Stimulated activated naive CD8-positive, alpha-beta T cell treated with anti-CD3 and anti-CD28 coated beads, Interleukin-15, amount 100 ng/mL, for 72 hours (primary cell): ENCODE data around the gene CCDC122.

Experiments used
- ATAC-seq: fragments of 150-1000 bp; cut with Tn5 transposase; 2 replicates; pipeline ENCODE4 v1.10.0; 2021; ENCODE audit warnings: mild to moderate bottlenecking, moderate library complexity
- DNase-seq, 2 donors: peaks; one replicate each; pipeline ENCODE4 v3.0.0; 2021 to 2022
- H3K27ac Mint-ChIP-seq, 2 donors: one replicate each; pipeline ENCODE4 v1.8.0; 2022; ENCODE audit warnings: mild to moderate bottlenecking in 2 of 2, mixed read lengths in 2 of 2, moderate library complexity in 2 of 2
- H3K27me3 Mint-ChIP-seq: one replicate; pipeline ENCODE4 v1.8.0; 2022; ENCODE audit warnings: mixed read lengths
- H3K4me1 Mint-ChIP-seq: one replicate; pipeline ENCODE4 v1.8.0; 2022; ENCODE audit warnings: mild to moderate bottlenecking, mixed read lengths
- H3K4me3 Mint-ChIP-seq, 2 donors: one replicate each; pipeline ENCODE4 v1.8.0; 2022; ENCODE audit warnings: mild to moderate bottlenecking in 2 of 2, mixed read lengths in 2 of 2, moderate library complexity in 1 of 2
- H3K9me3 Mint-ChIP-seq, 2 donors: one replicate each; pipeline ENCODE4 v1.8.0; 2022; ENCODE audit warnings: mixed read lengths in 2 of 2

Gene CCDC122

DNA sequence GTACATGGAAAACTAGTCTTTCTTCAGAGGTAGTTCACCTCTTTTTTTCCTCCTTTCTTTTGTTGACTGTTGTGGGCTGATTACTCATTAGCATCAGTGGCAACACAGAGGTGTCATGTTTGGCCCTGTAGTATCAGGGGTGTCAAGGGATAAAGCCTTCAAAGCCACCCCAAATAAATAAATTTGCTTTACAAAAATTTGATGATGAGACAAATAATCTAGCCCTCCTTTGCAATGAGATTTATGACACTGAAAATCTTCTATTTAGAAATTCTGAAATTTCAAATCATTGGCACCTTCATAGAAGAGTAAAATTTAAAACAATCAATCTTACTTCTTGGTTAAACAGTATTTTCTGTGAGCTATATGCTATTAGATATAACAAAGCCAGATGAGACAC, 2.0 kb upstream of the CCDC122 start:
- ATAC-seq: no peak
- Mint-ChIP-seq H3K4me3 (no peak overlapping the region), H3K9me3 (no peaks in the 10 kb centered on the region), H3K27me3 (peaks cover 8% of the 10 kb centered on the region), H3K4me1 (peaks cover 26% of the 10 kb centered on the region), H3K27ac (peak overlapping the region in 1 of 2 donors; percentile 6)
- DNase-seq: no peak

GRCh38 chr13:43880926-43881325, 1.4 kb upstream of the CCDC122 start:
- H3K4me3 Mint-ChIP-seq: no peak overlapping the region

GRCh38 chr13:43880214-43880855, 795 bp upstream of the CCDC122 start:
- peaks cover 26% of the 10 kb centered on the region for H3K4me1 Mint-ChIP-seq
- peak overlapping the region; percentile 95 to 99 for H3K27ac Mint-ChIP-seq
- H3K4me3 Mint-ChIP-seq: peak overlapping the region; percentile 91 to 96
- peaks cover 8% of the 10 kb centered on the region for H3K27me3 Mint-ChIP-seq
- no peaks in the 10 kb centered on the region for H3K9me3 Mint-ChIP-seq
- ATAC-seq (no peak), DNase-seq (no peak)

More at GRCh38 chr13:43880926-43881325, 1.4 kb upstream of the CCDC122 start:
- no peak for DNase-seq
- Mint-ChIP-seq H3K4me1 (peaks cover 26% of the 10 kb centered on the region), H3K27ac (no peak overlapping the region), H3K9me3 (no peaks in the 10 kb centered on the region), H3K27me3 (peaks cover 8% of the 10 kb centered on the region)
- no peak for ATAC-seq

DNA sequence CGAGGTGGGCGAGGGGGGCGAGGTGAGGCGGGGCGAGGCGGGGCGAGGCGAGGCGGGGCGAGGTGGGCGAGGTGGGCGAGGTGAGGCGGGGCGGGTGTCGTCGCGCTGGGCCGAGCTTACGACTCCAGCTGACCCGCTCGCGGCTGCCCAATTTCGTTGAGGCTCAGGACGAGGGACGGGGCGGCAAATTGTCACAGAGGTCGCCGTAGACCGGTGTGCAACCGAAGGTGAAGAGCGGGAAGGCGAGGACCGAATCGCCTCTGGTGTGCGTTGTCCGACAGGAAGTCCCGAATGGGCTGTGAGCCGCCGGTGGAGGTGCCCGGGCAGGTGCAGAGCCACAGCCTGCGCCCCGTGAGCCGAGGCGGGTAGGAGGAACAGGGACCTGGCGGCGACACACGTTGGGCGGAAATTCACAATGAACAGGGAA, 228 bp upstream of the CCDC122 start, which contains the start of gene LACC1:
Gene LACC1, plus strand, starts transcription at position 150 of the 427 bp plus-strand sequence. CDS start 1,082 bp downstream, outside the sequence.
- Mint-ChIP-seq H3K27me3 (peaks cover 8% of the 10 kb centered on the region), H3K4me1 (peaks cover 26% of the 10 kb centered on the region), H3K9me3 (no peaks in the 10 kb centered on the region), H3K27ac (peak within 1 kb of the TSS; percentile 95 to 99), H3K4me3 (peak within 1 kb of the TSS; percentile 91 to 96)
- ATAC-seq (peak; percentile 66), DNase-seq (peak in 1 of 2 donors; percentile 51)

DNA sequence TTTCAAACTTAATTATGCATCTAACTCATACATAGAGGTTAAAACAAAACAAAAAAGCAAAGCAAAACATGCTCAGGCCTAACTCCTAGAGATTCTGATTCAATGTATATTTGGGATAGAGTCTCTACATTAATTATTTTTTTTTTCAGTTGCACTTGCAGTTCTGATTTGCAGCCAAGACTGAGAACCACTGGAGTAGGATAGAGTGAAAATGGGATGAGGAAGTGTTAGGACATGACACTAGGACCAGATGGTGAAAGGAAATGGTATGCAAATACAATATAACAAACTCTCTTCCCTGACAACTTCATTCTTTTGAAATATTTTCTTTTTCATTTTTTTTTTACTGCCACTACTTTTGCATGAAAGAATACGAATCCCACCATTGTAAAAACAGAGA, 1.8 kb downstream of the CCDC122 start:
- H3K4me3 Mint-ChIP-seq: peak overlapping the region in 1 of 2 donors; percentile 31
- H3K27me3 Mint-ChIP-seq: peaks cover 8% of the 10 kb centered on the region
- ATAC-seq: no peak

GRCh38 chr13:43877326-43877725, 2.2 kb downstream of the CCDC122 start:
- DNase-seq (no peak), ATAC-seq (no peak)
- Mint-ChIP-seq H3K4me1 (peaks cover 26% of the 10 kb centered on the region), H3K9me3 (no peaks in the 10 kb centered on the region), H3K27ac (no peak overlapping the region), H3K27me3 (peaks cover 8% of the 10 kb centered on the region), H3K4me3 (no peak overlapping the region)

More for the DNA sequence above, 1.8 kb downstream of the CCDC122 start:
- peaks cover 26% of the 10 kb centered on the region for H3K4me1 Mint-ChIP-seq
- H3K9me3 Mint-ChIP-seq: no peaks in the 10 kb centered on the region
- no peak for DNase-seq
- no peak overlapping the region for H3K27ac Mint-ChIP-seq

DNA sequence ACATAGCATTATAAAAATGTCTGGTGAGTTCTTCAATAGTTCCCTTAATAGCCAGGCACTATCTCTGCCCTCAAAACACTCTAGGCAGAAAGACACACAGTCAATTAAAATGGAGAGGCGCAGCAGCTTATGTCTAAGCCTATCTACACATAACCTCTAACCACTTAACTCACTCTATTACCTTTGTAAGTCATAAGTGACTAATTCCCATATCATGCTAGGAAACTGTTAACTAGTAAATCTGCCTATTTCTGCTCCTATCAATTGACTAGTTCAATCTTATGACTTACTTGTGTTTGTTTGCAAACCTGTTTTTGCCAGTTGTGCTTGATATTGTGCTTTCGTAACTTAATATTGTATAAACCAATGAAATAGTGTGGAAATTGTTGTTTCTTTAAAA, 3.2 kb downstream of the CCDC122 start:
- ATAC-seq (no peak), DNase-seq (no peak)
- Mint-ChIP-seq H3K4me1 (peaks cover 26% of the 10 kb centered on the region), H3K9me3 (no peaks in the 10 kb centered on the region), H3K27ac (no peak overlapping the region), H3K27me3 (peaks cover 8% of the 10 kb centered on the region), H3K4me3 (no peak overlapping the region)

- no peak overlapping the region for H3K27ac Mint-ChIP-seq
- peaks cover 19% of the 10 kb centered on the region for H3K4me1 Mint-ChIP-seq
- DNase-seq: no peak
- no peaks in the 10 kb centered on the region for H3K9me3 Mint-ChIP-seq
- no peak for ATAC-seq
- H3K4me3 Mint-ChIP-seq: no peak overlapping the region
- H3K27me3 Mint-ChIP-seq: no peaks in the 10 kb centered on the region
Measured at GRCh38 chr13:43874504-43875092, 4.9 kb downstream of the CCDC122 start.

GRCh38 chr13:43872181-43872580, 7.4 kb downstream of the CCDC122 start:
- no peaks in the 10 kb centered on the region for H3K9me3 Mint-ChIP-seq
- DNase-seq (no peak), ATAC-seq (no peak)
- H3K4me3 Mint-ChIP-seq: no peak overlapping the region
- no peak overlapping the region for H3K27ac Mint-ChIP-seq
- no peaks in the 10 kb centered on the region for H3K27me3 Mint-ChIP-seq
- H3K4me1 Mint-ChIP-seq: peaks cover 2% of the 10 kb centered on the region

- no peak overlapping the region for H3K4me3 Mint-ChIP-seq
- DNase-seq (no peak), ATAC-seq (no peak)
- no peak overlapping the region for H3K27ac Mint-ChIP-seq
- no peaks in the 10 kb centered on the region for H3K4me1 Mint-ChIP-seq
- H3K27me3 Mint-ChIP-seq: no peaks in the 10 kb centered on the region
- no peaks in the 10 kb centered on the region for H3K9me3 Mint-ChIP-seq
Measured at GRCh38 chr13:43865892-43866291, 13.6 kb downstream of the CCDC122 start.

DNA sequence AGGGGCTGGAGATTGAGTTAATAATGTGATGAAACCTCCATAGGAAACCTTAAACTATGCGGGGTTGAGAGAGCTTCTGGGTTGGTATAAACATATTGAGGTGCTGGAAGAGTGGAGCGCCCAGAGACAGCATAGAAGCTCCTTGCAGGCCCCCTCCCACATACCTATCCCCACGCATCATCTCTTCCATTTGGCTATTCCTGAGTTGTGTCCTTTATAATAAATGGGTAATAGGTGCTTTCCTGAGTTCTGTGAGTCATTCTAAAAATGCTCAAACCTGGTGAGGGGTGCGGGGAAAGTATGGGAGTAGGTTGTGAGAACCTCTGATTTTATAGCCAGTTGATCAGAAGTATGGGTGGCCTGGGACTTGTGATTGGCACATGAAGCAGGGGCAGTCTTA, 14.6 kb downstream of the CCDC122 start:
- ATAC-seq: no peak
- Mint-ChIP-seq H3K4me3 (no peak overlapping the region), H3K27me3 (no peaks in the 10 kb centered on the region), H3K9me3 (no peaks in the 10 kb centered on the region), H3K4me1 (no peaks in the 10 kb centered on the region), H3K27ac (no peak overlapping the region)
- DNase-seq: no peak

DNA sequence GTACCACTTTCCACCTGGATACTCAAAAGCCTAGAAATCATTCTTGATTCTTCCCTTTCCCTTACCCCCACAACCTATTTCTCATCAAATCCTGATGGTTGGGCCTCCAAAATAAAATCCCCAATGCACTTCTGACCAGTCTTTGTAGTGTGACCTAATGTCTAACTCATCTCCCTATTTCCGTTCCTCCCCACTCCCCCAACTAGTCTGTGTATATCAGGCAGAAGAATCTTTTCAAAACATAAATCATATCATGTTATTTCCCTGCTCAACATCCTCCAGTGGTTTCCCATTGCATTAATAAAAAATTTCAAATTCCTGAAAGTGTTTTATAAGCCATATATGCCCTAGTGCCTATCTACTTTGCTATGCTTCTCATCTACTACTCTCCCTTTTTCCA, 17.7 kb downstream of the CCDC122 start:
- DNase-seq (no peak), ATAC-seq (no peak)
- Mint-ChIP-seq H3K27ac (no peak overlapping the region), H3K27me3 (no peaks in the 10 kb centered on the region), H3K9me3 (no peaks in the 10 kb centered on the region), H3K4me1 (no peaks in the 10 kb centered on the region), H3K4me3 (no peak overlapping the region)

DNA sequence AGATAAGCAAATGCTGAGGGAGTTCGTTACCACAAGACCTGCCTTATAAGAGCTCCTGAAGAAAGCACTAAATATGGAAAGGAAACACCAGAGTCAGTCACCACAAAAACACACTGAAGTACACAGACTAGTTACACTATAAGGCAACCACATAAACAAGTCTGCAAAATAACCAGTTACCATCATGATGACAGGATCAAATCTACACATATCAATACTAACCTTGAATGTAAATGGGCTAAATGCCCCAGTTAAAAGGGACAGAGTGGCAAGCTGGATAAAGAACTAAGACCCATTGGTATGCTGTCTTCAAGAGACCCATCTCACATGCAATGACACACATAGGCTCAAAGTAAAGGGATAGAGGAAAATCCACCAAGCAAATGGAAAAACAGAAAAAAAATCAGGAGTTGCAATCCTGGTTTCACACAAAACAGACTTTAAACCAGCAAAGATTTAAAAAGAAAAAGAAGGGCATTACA, 26.6 kb downstream of the CCDC122 start:
- Mint-ChIP-seq H3K9me3 (peaks cover 51 to 65% of the 10 kb centered on the region in 2 donors), H3K4me1 (no peaks in the 10 kb centered on the region), H3K27ac (no peak overlapping the region), H3K27me3 (no peaks in the 10 kb centered on the region), H3K4me3 (no peak overlapping the region)
- ATAC-seq (no peak), DNase-seq (no peak)

- no peaks in the 10 kb centered on the region for H3K27me3 Mint-ChIP-seq
- no peak overlapping the region for H3K4me3 Mint-ChIP-seq
- no peak overlapping the region for H3K27ac Mint-ChIP-seq
- H3K9me3 Mint-ChIP-seq: peaks cover 51 to 61% of the 10 kb centered on the region in 2 donors
- DNase-seq: no peak
- ATAC-seq: no peak
- no peaks in the 10 kb centered on the region for H3K4me1 Mint-ChIP-seq
Measured at GRCh38 chr13:43850873-43851272, 28.7 kb downstream of the CCDC122 start.

DNA sequence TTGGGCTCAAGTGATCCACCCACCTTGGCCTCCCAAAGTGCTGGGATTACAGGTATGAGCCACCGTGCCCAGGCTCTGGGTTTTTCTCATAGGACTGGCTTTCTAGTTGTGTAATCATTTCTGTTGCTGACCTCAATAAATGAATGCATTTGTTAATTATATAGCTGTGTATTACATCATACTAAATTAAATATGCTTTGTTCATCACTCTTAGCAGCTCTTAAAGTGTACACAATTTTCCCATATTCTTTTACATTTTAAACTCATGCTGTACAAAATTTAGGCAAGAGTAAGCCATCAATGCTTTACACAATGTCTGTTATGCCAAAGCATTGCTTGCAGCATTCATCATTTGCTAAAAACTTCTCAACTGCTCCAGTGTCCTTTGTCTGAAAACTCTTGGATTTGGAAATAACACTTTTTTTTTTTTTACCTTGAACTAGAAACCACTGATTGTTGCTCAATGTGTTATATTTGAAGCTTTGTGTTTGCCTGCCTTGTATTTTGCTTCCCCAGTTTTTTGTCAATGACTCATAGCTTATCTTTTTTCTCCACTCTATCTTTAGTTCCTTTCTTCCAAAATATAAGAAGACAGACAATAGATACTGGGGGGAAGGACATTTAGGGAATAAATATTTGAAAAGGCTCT, 31.4 kb downstream of the CCDC122 start:
- no peak overlapping the region for H3K4me3 Mint-ChIP-seq
- ATAC-seq: no peak
- H3K9me3 Mint-ChIP-seq: peaks cover 30 to 34% of the 10 kb centered on the region in 2 donors
- no peak overlapping the region for H3K27ac Mint-ChIP-seq
- H3K27me3 Mint-ChIP-seq: no peaks in the 10 kb centered on the region
- no peak for DNase-seq
- no peaks in the 10 kb centered on the region for H3K4me1 Mint-ChIP-seq
